ENCODE data around the gene NYAP1. TPM values are rescaled to one million over a fixed set of nuclear protein-coding genes. Genes with fewer than 3 reads are reported as not detected.

NYAP1 gene
- total and polyA plus RNA-seq, 2 donors from 2014 or later = 0.41 to 0.69 TPM

GRCh38 chr7:100516135-100516812 is 32.5 kb downstream of the NYAP1 start:
- Histone ChIP-seq H3K4me1 (ENCODE audit: control insufficient read depth in 2 of 3, insufficient read depth in 2 of 3, low read depth in 1 of 3, low read length in 3 of 3) (no peaks in the 10 kb centered on the region), H3K9ac (ENCODE audit: low read length in 3 of 3) (no peak overlapping the region), H3K27ac (ENCODE audit: low read depth in 2 of 2, low read length in 2 of 2) (no peak overlapping the region), H3K27me3 (ENCODE audit: control insufficient read depth, insufficient read depth, low read length) (no peaks in the 10 kb centered on the region), H3K9me3 (ENCODE audit: control insufficient read depth in 2 of 3, insufficient read depth in 1 of 3, low read length in 3 of 3) (no peaks in the 10 kb centered on the region), H3K36me3 (ENCODE audit: control insufficient read depth in 2 of 3, insufficient read depth in 3 of 3, low read length in 3 of 3) (no peaks in the 10 kb centered on the region), H3K4me3 (ENCODE audit: low read length in 3 of 3) (no peak overlapping the region)
- TF ChIP-seq, protein P1, sequence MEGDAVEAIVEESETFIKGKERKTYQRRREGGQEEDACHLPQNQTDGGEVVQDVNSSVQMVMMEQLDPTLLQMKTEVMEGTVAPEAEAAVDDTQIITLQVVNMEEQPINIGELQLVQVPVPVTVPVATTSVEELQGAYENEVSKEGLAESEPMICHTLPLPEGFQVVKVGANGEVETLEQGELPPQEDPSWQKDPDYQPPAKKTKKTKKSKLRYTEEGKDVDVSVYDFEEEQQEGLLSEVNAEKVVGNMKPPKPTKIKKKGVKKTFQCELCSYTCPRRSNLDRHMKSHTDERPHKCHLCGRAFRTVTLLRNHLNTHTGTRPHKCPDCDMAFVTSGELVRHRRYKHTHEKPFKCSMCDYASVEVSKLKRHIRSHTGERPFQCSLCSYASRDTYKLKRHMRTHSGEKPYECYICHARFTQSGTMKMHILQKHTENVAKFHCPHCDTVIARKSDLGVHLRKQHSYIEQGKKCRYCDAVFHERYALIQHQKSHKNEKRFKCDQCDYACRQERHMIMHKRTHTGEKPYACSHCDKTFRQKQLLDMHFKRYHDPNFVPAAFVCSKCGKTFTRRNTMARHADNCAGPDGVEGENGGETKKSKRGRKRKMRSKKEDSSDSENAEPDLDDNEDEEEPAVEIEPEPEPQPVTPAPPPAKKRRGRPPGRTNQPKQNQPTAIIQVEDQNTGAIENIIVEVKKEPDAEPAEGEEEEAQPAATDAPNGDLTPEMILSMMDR (IDR thresholded peaks at IDR 0.05; ENCODE audit: borderline replicate concordance, extremely low read depth, insufficient read depth) = no peak
- intact Hi-C loops (cut with DNase I) = no loop called here
- DNase-seq (peak in 1 of 5 donors; percentile 45), FAIRE-seq (no peak)

DNA sequence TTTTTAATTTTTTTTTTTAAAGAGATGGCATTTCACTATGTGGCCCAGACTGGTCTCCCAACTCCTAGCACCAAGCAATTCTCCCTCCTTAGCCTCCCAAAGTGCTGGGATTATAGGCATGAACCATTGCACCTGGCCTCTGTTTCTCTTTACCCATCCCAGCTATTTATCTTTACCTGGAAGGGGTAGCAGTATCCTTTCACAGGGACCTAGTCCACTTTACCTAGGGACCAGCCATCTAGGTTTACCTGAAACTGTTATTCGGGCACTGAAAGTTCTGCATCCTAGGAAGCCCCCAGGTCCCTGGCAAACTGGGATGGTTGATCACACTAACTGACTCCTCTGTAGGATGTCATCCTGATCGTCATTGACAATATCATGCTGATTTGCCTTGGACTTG is 33.6 kb downstream of the NYAP1 start:
- TF ChIP-seq, protein P1 (IDR thresholded peaks at IDR 0.05; ENCODE audit: borderline replicate concordance, extremely low read depth, insufficient read depth) = no peak
- H3K9ac ChIP-seq (ENCODE audit: low read length in 3 of 3) = no peak overlapping the region
- H3K27ac ChIP-seq (ENCODE audit: low read depth in 2 of 2, low read length in 2 of 2) = no peak overlapping the region
- intact Hi-C loops (cut with DNase I) = no loop called here
- no peaks in the 10 kb centered on the region for H3K4me1 ChIP-seq (ENCODE audit: control insufficient read depth in 2 of 3, insufficient read depth in 2 of 3, low read depth in 1 of 3, low read length in 3 of 3)
- no peaks in the 10 kb centered on the region for H3K27me3 ChIP-seq (ENCODE audit: control insufficient read depth, insufficient read depth, low read length)
- no peak overlapping the region for H3K4me3 ChIP-seq (ENCODE audit: low read length in 3 of 3)
- FAIRE-seq = no peak
- H3K9me3 ChIP-seq (ENCODE audit: control insufficient read depth in 2 of 3, insufficient read depth in 1 of 3, low read length in 3 of 3) = no peaks in the 10 kb centered on the region
- no peaks in the 10 kb centered on the region for H3K36me3 ChIP-seq (ENCODE audit: control insufficient read depth in 2 of 3, insufficient read depth in 3 of 3, low read length in 3 of 3)
- DNase-seq = no peak

GRCh38 chr7:100519580-100519979 is 35.9 kb downstream of the NYAP1 start:
- DNase-seq (no peak), FAIRE-seq (no peak)
- Histone ChIP-seq H3K4me1 (ENCODE audit: control insufficient read depth in 2 of 3, insufficient read depth in 2 of 3, low read depth in 1 of 3, low read length in 3 of 3) (no peaks in the 10 kb centered on the region), H3K4me3 (ENCODE audit: low read length in 3 of 3) (no peak overlapping the region), H3K9me3 (ENCODE audit: control insufficient read depth in 2 of 3, insufficient read depth in 1 of 3, low read length in 3 of 3) (no peaks in the 10 kb centered on the region), H3K9ac (ENCODE audit: low read length in 3 of 3) (no peak overlapping the region), H3K36me3 (ENCODE audit: control insufficient read depth in 2 of 3, insufficient read depth in 3 of 3, low read length in 3 of 3) (no peaks in the 10 kb centered on the region), H3K27me3 (ENCODE audit: control insufficient read depth, insufficient read depth, low read length) (no peaks in the 10 kb centered on the region), H3K27ac (ENCODE audit: low read depth in 2 of 2, low read length in 2 of 2) (no peak overlapping the region)
- intact Hi-C loops (cut with DNase I) = no loop called here
- TF ChIP-seq, protein P1 (IDR thresholded peaks at IDR 0.05; ENCODE audit: borderline replicate concordance, extremely low read depth, insufficient read depth) = no peak

- no peak overlapping the region for H3K27ac ChIP-seq (ENCODE audit: low read depth in 2 of 2, low read length in 2 of 2)
- TF ChIP-seq, protein P1 (IDR thresholded peaks at IDR 0.05; ENCODE audit: borderline replicate concordance, extremely low read depth, insufficient read depth) = no peak
- FAIRE-seq = no peak
- H3K9me3 ChIP-seq (ENCODE audit: control insufficient read depth in 2 of 3, insufficient read depth in 1 of 3, low read length in 3 of 3) = no peaks in the 10 kb centered on the region
- H3K27me3 ChIP-seq (ENCODE audit: control insufficient read depth, insufficient read depth, low read length) = no peaks in the 10 kb centered on the region
- intact Hi-C loops (cut with DNase I) = no loop called here
- DNase-seq = no peak
- no peaks in the 10 kb centered on the region for H3K4me1 ChIP-seq (ENCODE audit: control insufficient read depth in 2 of 3, insufficient read depth in 2 of 3, low read depth in 1 of 3, low read length in 3 of 3)
- no peak overlapping the region for H3K4me3 ChIP-seq (ENCODE audit: low read length in 3 of 3)
- no peaks in the 10 kb centered on the region for H3K36me3 ChIP-seq (ENCODE audit: control insufficient read depth in 2 of 3, insufficient read depth in 3 of 3, low read length in 3 of 3)
- H3K9ac ChIP-seq (ENCODE audit: low read length in 3 of 3) = no peak overlapping the region
Measured at GRCh38 chr7:100520138-100520537, 36.4 kb downstream of the NYAP1 start.

Data from kidney (tissue), 14 donors.